ENCODE results near the gene GSTM2. TPM values are rescaled to one million over a fixed set of nuclear protein-coding genes. Genes with fewer than 3 reads are reported as not detected.
"Not testable (repeated sequence)": the region's sequence is repeated elsewhere in the genome, so short reads cannot be mapped to it uniquely, and the experiment has no call there.

Gene GSTM2
- total RNA-seq, 4 donors from 2014 or later = 27.0 to 87.5 (median 57.2) TPM

GRCh38 chr1:109697066-109697465 is 29.2 kb downstream of the GSTM2 start:
- intact Hi-C loops (cut with DNase I; ENCODE audit: low total_unique reads) = no loop called here
- H3K27ac ChIP-seq = no peak overlapping the region
- H3K36me3 ChIP-seq = no peaks in the 10 kb centered on the region
- no peaks in the 10 kb centered on the region for H3K27me3 ChIP-seq
- no peak for TF ChIP-seq POLR2A (IDR thresholded peaks at IDR 0.05)
- no peak for TF ChIP-seq EP300 (IDR thresholded peaks at IDR 0.05; ENCODE audit: low read depth)
- TF ChIP-seq CTCF (IDR thresholded peaks at IDR 0.05) = no peak
- TF ChIP-seq POLR2AphosphoS5 (IDR thresholded peaks at IDR 0.05) = no peak
- no peaks in the 10 kb centered on the region for H3K4me1 ChIP-seq
- no peaks in the 10 kb centered on the region for H3K9me3 ChIP-seq
- no peak overlapping the region for H3K4me3 ChIP-seq
- in situ Hi-C loops (cut with MboI; ENCODE audit: low pct_ligation_motif_present in 1 of 4, low pct_unique_long_range_greater_than_20kb in 1 of 4, low sequenced_read_pairs in 3 of 4) = no loop called here
- WGBS, 2 donors (ENCODE audit: low coverage in 1 of 2) = 88% methylated on average over 4 of the region's 4 CpGs; no CpG with 5 or more reads in 1 of the 2 donors
- no peak for DNase-seq

- intact Hi-C loops (cut with DNase I; ENCODE audit: low total_unique reads); H3K27ac ChIP-seq; H3K27me3 ChIP-seq; H3K36me3 ChIP-seq; DNase-seq; H3K4me1 ChIP-seq; H3K9me3 ChIP-seq; in situ Hi-C loops (cut with MboI; ENCODE audit: low pct_ligation_motif_present in 1 of 4, low pct_unique_long_range_greater_than_20kb in 1 of 4, low sequenced_read_pairs in 3 of 4); H3K4me3 ChIP-seq: not testable (repeated sequence)
- 86% methylated on average over 4 of the region's 4 CpGs; no CpG with 5 or more reads in 1 of the 2 donors for WGBS, 2 donors (ENCODE audit: low coverage in 1 of 2)
These were observed 30.0 kb downstream of the GSTM2 start for GRCh38 chr1:109697861-109698260.

- H3K36me3 ChIP-seq; DNase-seq; in situ Hi-C loops (cut with MboI; ENCODE audit: low pct_ligation_motif_present in 1 of 4, low pct_unique_long_range_greater_than_20kb in 1 of 4, low sequenced_read_pairs in 3 of 4); H3K27me3 ChIP-seq; intact Hi-C loops (cut with DNase I; ENCODE audit: low total_unique reads); H3K4me1 ChIP-seq; H3K27ac ChIP-seq; H3K9me3 ChIP-seq; H3K4me3 ChIP-seq: not testable (repeated sequence)
- 87 to 93% methylated on average over 3 of the region's 3 CpGs for WGBS, 2 donors (ENCODE audit: low coverage in 1 of 2)
These were observed 35.1 kb downstream of the GSTM2 start for GRCh38 chr1:109702940-109703339.

GRCh38 chr1:109704173-109704572 is 36.3 kb downstream of the GSTM2 start:
- Histone ChIP-seq H3K4me1 (no peaks in the 10 kb centered on the region), H3K27me3 (no peaks in the 10 kb centered on the region), H3K4me3 (no peak overlapping the region), H3K36me3 (no peaks in the 10 kb centered on the region), H3K9me3 (no peaks in the 10 kb centered on the region), H3K27ac (no peak overlapping the region)
- in situ Hi-C loops (cut with MboI; ENCODE audit: low pct_ligation_motif_present in 1 of 4, low pct_unique_long_range_greater_than_20kb in 1 of 4, low sequenced_read_pairs in 3 of 4) (no loop called here), intact Hi-C loops (cut with DNase I; ENCODE audit: low total_unique reads) (no loop called here)
- WGBS, 2 donors (ENCODE audit: low coverage in 1 of 2) = 73 to 82% methylated on average over 8 of the region's 8 CpGs
- no peak for DNase-seq
- TF ChIP-seq EP300 (IDR thresholded peaks at IDR 0.05; ENCODE audit: low read depth) (no peak), POLR2A (IDR thresholded peaks at IDR 0.05) (no peak)

- Histone ChIP-seq H3K36me3 (no peaks in the 10 kb centered on the region), H3K9me3 (no peaks in the 10 kb centered on the region), H3K4me1 (no peaks in the 10 kb centered on the region), H3K27ac (no peak overlapping the region), H3K4me3 (no peak overlapping the region), H3K27me3 (no peaks in the 10 kb centered on the region)
- no peak for DNase-seq
- WGBS, 2 donors (ENCODE audit: low coverage in 1 of 2) = 88 to 100% methylated on average over 1 to 4 of the region's 4 CpGs
- in situ Hi-C loops (cut with MboI; ENCODE audit: low pct_ligation_motif_present in 1 of 4, low pct_unique_long_range_greater_than_20kb in 1 of 4, low sequenced_read_pairs in 3 of 4) = no loop called here
- TF ChIP-seq EP300 (IDR thresholded peaks at IDR 0.05; ENCODE audit: low read depth) (no peak), POLR2AphosphoS5 (IDR thresholded peaks at IDR 0.05) (no peak), CTCF (IDR thresholded peaks at IDR 0.05) (no peak), POLR2A (IDR thresholded peaks at IDR 0.05) (no peak)
- intact Hi-C loops (cut with DNase I; ENCODE audit: low total_unique reads) = no loop called here
These were observed 37.6 kb downstream of the GSTM2 start for GRCh38 chr1:109705411-109705810.

- in situ Hi-C loops (cut with MboI; ENCODE audit: low pct_ligation_motif_present in 1 of 4, low pct_unique_long_range_greater_than_20kb in 1 of 4, low sequenced_read_pairs in 3 of 4); intact Hi-C loops (cut with DNase I; ENCODE audit: low total_unique reads): not testable (repeated sequence)
- 73 to 81% methylated on average over 4 of the region's 4 CpGs for WGBS, 2 donors (ENCODE audit: low coverage in 1 of 2)
These were observed 41.1 kb downstream of the GSTM2 start for GRCh38 chr1:109708949-109709348.

GRCh38 chr1:109709822-109710221 is 42.0 kb downstream of the GSTM2 start:
- H3K27me3 ChIP-seq; H3K4me1 ChIP-seq; H3K36me3 ChIP-seq; H3K27ac ChIP-seq; H3K9me3 ChIP-seq; DNase-seq; intact Hi-C loops (cut with DNase I; ENCODE audit: low total_unique reads); H3K4me3 ChIP-seq; in situ Hi-C loops (cut with MboI; ENCODE audit: low pct_ligation_motif_present in 1 of 4, low pct_unique_long_range_greater_than_20kb in 1 of 4, low sequenced_read_pairs in 3 of 4): not testable (repeated sequence)

More at GRCh38 chr1:109708949-109709348, 41.1 kb downstream of the GSTM2 start:
- H3K9me3 ChIP-seq, H3K36me3 ChIP-seq, H3K27me3 ChIP-seq, H3K4me1 ChIP-seq, H3K27ac ChIP-seq, H3K4me3 ChIP-seq, DNase-seq: not testable (repeated sequence)

GRCh38 chr1:109711593-109712320 is 43.9 kb downstream of the GSTM2 start, which contains the start of gene GSTM5:
TSS of gene GSTM5 (plus strand) at chr1:109712251. CDS start at chr1:109712313, 62 bp downstream.
- 58% methylated on average over 29 of the region's 33 CpGs; no CpG with 5 or more reads in 1 of the 2 donors for WGBS, 2 donors (ENCODE audit: low coverage in 1 of 2)
- in situ Hi-C loops (cut with MboI; ENCODE audit: low pct_ligation_motif_present in 1 of 4, low pct_unique_long_range_greater_than_20kb in 1 of 4, low sequenced_read_pairs in 3 of 4); intact Hi-C loops (cut with DNase I; ENCODE audit: low total_unique reads); H3K36me3 ChIP-seq; H3K4me1 ChIP-seq; H3K9me3 ChIP-seq; DNase-seq; H3K27me3 ChIP-seq: not testable (repeated sequence)
- Histone ChIP-seq H3K27ac (peak within 1 kb of the TSS in 1 of 4 donors; percentile 41), H3K4me3 (peak within 1 kb of the TSS in 2 of 4 donors; percentile 4 to 38)
